ENCODE measurements around the gene THTPA.
"Not testable (repeated sequence)": the region's sequence is repeated elsewhere in the genome, so short reads cannot be mapped to it uniquely, and the experiment has no call there.

THTPA gene

DNA sequence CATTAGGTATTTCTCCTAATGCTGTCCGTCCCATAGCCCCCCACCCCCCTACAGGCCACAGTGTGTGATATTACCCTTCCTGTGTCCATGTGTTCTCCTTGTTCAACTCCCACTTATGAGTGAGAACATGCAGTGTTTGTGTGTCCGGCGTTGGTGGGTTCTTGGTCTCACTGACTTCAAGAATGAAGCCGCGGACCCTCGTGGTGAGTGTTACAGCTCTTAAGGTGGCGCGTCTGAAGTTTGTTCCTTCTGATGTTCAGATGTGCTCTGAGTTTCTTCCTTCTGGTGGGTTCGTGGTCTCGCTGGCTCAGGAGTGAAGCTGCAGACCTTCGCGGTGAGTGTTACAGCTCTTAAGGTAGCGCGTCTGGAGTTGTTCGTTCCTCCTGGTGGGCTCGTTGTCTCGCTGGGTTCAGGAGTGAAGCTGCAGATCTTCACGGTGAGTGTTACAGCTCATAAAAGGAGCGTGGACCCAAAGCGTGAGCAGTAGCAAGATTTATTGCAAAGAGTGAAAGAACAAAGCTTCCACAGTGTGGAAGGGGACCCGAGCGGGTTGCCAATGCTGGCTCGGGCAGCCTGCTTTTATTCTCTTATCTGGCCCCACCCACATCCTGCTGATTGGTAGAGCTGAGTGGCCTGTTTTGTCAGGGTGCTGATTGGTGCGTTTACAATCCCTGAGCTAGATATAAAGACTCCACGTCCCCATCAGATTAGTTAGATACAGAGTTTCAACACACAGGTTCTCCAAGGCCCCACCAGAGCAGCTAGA, 27.9 kb downstream of the THTPA start:
- not testable (repeated sequence) for DNase-seq (ENCODE audit: low read depth in 2 of 2)

GRCh38 chr14:23584527-23585203, 28.6 kb downstream of the THTPA start:
- DNase-seq (ENCODE audit: low read depth in 2 of 2), result not testable (repeated sequence)

DNA sequence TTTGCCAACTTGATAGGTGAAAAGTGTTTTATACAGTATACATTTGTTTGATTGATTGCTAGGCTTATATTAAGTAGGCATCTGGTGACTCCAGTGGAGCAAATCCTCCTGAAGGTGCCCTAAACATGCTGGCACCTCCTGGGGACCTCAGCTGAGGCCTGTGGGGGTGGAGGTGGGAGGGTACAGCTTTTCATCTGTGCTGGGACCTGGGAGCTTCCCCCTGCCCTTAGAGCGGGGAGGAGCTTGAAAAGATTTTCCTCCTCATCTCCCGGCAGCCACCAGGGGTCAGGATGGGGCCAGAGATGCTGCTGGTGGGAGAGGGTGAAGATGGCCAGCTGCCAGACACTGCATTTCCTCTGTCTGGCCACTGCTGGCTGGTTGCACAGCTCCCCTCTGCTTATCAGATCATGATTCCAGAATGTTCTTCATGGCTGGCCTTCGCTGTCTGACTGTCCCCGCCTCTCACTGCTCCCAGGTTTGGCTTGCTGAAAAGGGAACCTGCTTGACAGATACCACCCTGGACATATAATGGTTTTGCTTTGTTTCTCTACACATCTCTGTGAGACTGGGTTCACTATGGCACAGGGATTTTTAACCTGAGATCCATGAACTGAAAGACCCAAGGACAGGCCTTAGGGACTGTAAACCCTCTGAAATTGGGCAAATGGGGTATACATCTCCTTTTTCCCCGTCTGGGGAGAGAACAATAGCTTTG, 33.0 kb downstream of the THTPA start:
- peak; percentile 64 to 67 for DNase-seq (ENCODE audit: low read depth in 2 of 2)

DNA sequence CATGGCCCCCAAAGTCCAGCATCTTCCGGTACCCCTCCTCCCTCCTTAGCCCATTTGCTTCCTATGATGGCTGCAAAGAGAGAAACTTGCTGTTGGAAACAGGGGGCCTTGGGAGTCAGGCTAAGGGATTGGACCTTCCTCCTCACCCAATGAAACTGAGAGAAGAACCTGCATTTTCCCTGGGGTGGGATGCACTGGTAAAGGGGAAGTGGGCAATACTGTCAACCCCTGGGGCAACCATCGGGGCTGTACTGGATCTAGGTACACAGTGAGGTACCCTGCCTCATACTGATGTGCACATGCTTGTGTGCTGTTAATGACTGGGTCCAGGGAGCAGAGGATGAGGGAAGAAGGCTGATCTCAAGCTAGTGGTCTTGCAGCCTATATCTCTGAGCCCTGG, 33.5 kb downstream of the THTPA start:
- no peak for DNase-seq (ENCODE audit: low read depth in 2 of 2)

DNA sequence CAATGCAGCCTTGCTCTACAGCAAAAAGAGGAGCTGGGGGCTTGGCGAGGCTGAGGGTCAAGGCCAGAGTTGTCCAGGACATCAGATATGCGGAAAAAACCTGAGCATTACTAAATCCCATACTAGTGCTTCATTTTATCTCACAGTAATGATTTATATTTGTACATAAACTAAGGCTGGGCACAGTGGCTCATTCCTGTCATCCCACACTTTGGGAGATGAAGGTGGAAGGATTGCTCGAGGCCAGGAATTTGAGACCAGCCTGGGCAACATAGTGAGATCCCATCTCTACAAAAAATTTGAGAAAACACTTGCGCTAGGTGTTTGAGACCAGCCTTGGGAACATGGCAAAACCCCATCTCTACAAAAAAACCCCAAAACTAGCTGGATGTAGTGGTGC, 34.1 kb downstream of the THTPA start:
- DNase-seq (ENCODE audit: low read depth in 2 of 2), result no peak

GRCh38 chr14:23594191-23594590, 38.1 kb downstream of the THTPA start:
- not testable (repeated sequence) for DNase-seq (ENCODE audit: low read depth in 2 of 2)

DNA sequence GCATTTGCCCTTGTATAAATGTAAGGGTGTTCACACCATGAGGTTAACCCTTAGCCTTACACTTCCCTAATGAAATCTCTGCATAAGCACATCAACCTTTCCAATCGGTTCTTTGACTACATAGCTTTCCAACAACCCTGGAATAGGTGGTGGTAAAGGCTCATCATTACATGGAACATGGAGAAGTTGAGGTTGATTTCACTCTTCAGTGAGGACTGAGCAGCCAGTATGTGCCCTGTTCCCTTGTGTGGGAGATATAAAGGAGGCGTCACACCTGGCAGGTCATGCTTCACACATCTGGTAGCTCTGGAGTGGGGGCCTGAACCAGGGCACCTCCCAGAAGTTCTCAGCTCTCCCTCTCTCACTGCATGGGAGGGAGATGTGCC, 44.2 kb downstream of the THTPA start:
- no peak for DNase-seq (ENCODE audit: low read depth in 2 of 2)

DNA sequence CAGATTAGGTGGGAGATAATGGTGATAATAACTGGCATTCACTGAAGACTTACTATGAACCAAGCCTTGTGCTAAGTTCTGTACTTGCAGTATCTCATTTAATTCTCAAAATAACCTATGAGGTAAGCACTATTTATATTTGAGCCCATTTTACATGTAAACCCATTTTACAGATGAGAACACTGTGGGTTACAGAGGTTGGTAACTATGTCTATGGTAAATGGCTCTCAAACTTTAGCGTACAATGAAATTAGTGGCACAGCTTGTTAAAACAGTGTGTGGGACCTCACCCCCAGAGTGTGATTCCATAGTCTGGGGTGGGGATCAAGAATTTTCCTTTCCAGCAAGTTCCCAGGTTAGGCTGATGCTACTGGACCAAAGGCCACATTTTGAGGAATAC, 44.7 kb downstream of the THTPA start:
- no peak for DNase-seq (ENCODE audit: low read depth in 2 of 2)

DNA sequence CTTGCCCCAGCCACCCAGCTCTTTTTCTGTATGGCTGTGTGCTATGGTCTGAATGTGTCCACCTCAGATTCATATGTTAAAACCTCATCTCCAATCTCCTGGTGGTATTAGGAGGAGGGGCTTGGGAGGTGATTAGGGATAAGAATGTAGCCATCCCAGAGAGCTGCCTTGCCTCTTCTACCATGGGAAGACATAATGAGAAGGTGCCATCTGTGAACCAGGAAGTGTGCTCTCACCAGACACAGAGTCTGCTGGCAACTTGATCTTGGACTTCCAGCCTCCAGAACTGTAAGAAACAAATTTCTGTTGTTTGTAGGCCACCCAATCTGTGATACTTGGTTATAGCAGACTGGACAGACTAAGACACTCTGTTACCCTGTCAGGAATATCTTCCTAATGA, 45.4 kb downstream of the THTPA start:
- no peak for DNase-seq (ENCODE audit: low read depth in 2 of 2)

DNA sequence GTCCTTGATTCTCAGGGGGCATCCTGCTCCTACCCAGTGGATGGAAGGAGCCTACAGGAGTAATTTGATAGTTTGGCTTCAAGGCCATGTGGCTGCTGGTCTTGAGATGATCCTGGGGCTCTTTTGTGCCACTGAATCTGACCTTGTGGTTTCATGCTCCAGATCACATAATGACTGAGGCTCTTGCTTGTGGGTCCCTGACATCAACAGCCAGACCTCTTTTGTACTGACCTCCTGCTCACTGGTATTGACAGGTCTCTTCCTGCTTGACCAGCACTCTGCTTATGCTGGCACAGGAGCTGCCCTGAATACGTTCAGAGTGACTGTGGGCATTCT, 45.7 kb downstream of the THTPA start:
- no peak for DNase-seq (ENCODE audit: low read depth in 2 of 2)

- DNase-seq (ENCODE audit: low read depth in 2 of 2), result no peak
Measured at GRCh38 chr14:23602181-23603095, 46.4 kb downstream of the THTPA start.

- no peak for DNase-seq (ENCODE audit: low read depth in 2 of 2)
Measured at GRCh38 chr14:23603103-23603502, 47.0 kb downstream of the THTPA start.

- DNase-seq (ENCODE audit: low read depth in 2 of 2), result no peak
Measured at GRCh38 chr14:23604148-23604547, 48.1 kb downstream of the THTPA start.

DNA sequence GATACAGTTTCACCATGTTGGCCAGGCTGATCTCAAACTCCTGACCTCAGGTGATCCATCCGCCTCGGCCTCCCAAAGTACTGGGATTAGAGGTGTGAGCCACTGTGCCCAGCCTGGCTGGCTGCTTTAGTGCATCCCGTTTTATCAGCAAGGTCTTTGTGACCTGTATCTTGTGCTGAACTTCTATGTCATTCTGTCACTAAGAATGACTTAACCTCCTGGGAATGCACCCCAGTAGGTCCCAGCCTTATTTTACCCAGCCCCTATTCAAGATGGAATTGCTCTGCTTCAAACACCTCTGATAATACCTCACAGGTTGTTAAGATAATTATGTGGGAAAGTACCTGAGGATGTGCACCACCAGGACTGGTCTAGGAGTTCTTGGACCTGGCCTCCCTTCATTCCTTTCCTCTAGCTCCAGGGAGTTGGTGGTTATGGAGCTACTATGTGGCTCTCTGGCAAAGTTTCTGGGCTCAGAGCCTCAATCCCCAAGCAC, 48.7 kb downstream of the THTPA start:
- DNase-seq (ENCODE audit: low read depth in 2 of 2), result no peak

DNA sequence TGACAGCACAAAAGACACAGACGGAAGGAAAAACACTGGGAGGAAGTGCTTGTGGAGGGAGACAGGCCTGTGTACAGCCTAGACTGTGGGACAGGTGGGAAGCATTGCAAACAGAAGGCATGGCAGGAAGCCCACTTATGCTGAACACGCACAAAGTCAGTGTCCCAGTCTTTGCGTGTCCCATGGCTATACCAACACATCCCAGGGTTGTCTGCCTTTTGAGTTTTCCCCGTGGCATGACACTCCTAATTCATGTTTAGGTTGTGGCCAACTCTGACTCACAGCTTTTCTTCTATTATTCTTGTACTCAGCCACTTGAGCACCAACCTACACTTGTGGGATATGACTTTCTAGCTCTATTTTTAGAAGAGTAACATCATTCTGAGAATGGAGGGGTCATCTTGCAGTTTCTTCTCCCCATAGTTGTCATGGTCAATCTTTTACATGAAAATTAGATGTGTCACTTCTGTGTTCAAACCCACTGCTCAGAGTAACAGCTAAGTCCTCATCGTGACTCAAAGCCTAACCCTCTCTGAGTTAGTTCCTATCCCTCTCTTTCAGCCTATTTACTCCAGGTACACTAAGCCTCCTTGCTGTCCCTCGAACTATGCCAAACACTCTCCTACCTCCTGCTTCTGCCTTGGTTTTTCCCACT, 50.0 kb downstream of the THTPA start:
- no peak for DNase-seq (ENCODE audit: low read depth in 2 of 2)

- DNase-seq (ENCODE audit: low read depth in 2 of 2), result no peak
Measured at GRCh38 chr14:23608454-23608853, 52.4 kb downstream of the THTPA start.

DNA sequence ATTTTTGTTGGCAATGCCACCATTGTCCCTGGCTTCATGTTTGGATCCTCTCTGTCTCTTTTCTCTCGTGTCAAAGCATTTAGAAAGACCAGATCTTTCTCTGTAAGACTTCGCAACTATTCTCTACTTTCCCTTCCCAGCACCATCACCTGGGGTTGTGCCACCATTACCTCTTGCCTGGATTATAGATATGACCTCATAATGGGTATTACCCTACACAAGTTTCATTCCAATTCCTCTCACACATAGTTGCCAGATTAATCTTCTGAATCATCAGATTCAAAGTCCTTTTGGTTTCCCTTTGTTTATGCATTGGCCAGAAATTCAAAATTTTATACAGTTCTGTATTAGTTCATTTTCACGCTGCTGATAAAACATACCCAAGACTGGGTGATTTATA, 52.9 kb downstream of the THTPA start:
- no peak for DNase-seq (ENCODE audit: low read depth in 2 of 2)

- DNase-seq (ENCODE audit: low read depth in 2 of 2), result not testable (repeated sequence)
Measured at GRCh38 chr14:23609411-23610089, 53.5 kb downstream of the THTPA start.

Data from fibroblast of skin of left quadriceps (primary cell).